Measurements from ENCODE around the gene CSNK1G1.

CSNK1G1 gene

DNA sequence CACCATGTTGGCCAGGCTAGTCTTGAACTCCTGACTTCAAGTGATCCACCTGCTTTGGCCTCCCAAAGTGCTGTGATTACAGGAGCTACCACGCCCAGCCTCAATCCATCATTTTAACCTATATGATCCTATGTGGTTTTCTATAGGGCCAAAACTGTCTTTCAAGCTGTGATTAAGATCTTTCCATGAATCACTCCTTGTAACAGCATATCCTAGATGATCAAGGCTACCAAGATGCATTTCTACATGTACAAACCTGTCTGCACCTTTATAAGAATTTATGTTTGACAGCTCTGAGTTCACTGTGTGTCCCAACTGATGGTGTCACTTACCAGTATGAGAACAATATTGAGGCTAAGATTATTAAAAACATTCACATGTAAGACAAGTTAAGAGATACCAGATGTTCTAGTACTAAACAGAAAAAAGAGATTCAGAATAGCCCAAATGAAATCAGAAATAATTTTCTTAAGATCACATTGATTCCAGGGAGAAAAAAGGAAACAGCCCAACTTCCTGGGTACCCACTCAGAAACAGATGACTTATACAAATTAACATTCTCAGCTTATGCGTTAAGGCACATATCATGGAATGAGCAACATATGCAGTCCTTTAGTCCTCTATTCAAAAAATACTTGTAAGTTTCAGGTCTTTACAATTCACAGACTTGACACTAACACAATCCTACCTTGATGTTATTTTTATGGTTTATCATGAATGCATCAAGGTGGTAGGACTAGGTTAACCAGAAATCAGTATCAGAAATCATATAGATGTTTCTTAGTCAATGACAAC, 168.4 kb downstream of the CSNK1G1 start:
- DNase-seq = peak; percentile 39

- no peak for DNase-seq
These were observed 170.6 kb downstream of the CSNK1G1 start for GRCh38 chr15:64185146-64185911.

GRCh38 chr15:64182859-64183370, 173.1 kb downstream of the CSNK1G1 start:
- no peak for DNase-seq

- no peak for DNase-seq
These were observed 175.6 kb downstream of the CSNK1G1 start for GRCh38 chr15:64180235-64180824.

- DNase-seq = no peak
These were observed 189.7 kb downstream of the CSNK1G1 start for GRCh38 chr15:64166102-64166890.

- DNase-seq = no peak
These were observed 191.5 kb downstream of the CSNK1G1 start for GRCh38 chr15:64164436-64164835.

DNA sequence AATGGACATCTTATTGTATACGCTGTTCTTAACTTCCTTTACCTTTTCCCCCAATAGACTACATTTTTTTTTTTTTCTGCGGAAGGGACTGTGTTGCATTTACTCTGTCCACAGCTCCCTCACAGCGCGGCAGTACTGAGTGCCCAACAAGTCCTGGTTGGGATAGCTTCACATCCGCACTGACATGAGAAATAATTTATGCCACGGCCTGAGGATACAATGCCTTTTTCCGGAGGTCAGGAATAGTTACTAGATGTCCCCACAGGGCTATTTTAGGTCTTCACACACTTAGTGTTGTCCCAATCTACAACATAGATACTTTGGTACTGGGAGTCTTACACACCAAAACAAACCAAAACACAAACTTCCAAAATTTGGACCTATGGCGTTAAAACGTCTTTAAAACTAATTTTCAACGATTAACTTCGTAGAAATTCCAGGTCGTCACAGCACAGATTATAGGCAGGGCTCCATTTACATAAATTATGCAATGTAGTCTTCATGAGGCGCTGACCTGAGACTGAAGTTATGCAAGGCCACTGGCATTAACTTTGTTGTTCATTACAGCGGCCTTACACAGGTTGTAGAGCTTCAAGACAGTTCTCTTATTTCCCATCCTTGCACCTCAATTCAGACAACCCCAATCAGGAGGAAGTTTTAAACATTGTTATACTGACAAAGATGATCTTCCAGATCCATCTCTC, 192.2 kb downstream of the CSNK1G1 start:
- no peak for DNase-seq

DNA sequence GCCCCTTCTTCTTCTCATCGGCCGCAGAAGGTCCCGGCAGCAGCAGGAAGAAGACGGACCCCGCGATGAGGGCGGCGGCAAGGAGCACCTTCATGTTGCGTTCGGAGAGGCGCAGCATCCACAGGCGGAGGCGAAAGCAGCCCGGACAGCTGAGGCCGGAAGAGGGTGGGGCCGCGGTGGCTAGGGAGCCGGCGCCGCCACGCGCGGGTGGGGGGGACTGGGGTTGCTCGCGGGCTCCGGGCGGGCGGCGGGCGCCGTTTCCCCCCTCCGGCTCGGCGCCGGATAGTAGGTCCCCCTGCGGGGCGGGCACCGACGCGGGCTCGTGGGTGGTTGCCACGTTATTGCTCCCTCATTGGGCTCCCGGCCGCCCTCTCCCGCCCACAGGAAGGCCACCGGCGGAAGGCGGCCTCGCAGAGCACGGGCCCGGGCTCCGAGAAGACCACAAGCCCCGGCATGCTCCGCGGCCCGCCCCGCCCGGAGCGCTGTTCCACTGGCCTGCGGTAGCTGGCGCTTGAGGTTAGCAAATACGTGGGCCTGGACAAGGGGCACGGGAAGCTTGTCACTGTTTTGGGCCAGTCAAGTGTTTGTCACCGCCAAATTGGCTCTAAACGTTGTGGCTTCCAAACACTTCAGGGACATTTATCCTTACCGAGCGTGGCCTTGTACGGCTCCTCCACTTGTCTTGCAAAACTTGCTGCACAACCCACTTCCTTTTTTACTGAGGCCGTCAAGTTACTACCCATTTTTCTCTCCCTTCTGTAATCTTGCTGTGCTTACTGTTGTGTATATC, 192.9 kb downstream of the CSNK1G1 start, which contains the start of gene PPIB:
PPIB (minus strand) TSS at position 154 of the 790 bp plus-strand sequence; CDS start at position 118, 36 bp downstream.
- DNase-seq = peak; percentile 99

- DNase-seq = no peak
These were observed 193.5 kb downstream of the CSNK1G1 start for GRCh38 chr15:64162478-64162868.

DNA sequence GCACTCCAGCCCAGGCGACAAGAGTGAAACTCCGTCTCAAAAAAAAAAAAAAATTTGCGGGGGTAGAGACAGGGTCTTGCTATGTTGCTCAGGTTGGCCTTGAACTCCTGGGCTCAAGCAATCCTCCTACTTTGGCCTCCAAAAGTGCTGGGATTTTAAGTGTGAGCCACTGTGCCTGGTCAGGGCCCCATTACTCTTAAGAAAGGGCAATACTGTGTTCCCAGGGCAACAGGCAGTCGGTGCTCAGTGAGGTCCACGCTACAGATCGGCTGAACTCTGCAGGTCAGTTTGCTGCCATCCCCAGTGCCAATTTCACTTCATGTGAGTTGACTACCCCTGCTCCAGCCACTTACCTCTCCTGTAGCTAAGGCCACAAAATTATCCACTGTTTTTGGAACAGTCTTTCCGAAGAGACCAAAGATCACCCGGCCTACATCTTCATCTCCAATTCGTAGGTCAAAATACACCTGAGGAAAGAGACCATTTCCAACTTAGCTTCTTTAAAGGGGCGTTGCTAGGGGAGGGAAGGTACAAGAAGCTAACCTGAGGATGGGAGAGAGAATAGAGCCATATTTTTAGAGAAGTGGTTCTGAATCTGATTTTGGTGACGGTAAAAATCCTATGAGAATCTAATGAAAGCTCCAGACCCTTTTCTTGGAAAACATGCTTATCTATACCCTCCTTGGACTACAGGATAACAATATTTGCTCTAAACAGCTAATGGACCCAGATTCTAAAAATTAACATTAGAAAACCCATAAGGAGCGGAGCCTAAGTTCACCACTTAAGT, 194.1 kb downstream of the CSNK1G1 start:
- DNase-seq = no peak

- DNase-seq = no peak
These were observed 197.4 kb downstream of the CSNK1G1 start for GRCh38 chr15:64158363-64159134.

GRCh38 chr15:64157599-64158125, 198.3 kb downstream of the CSNK1G1 start:
- no peak for DNase-seq

GRCh38 chr15:64156652-64157331, 199.2 kb downstream of the CSNK1G1 start:
- no peak for DNase-seq

DNA sequence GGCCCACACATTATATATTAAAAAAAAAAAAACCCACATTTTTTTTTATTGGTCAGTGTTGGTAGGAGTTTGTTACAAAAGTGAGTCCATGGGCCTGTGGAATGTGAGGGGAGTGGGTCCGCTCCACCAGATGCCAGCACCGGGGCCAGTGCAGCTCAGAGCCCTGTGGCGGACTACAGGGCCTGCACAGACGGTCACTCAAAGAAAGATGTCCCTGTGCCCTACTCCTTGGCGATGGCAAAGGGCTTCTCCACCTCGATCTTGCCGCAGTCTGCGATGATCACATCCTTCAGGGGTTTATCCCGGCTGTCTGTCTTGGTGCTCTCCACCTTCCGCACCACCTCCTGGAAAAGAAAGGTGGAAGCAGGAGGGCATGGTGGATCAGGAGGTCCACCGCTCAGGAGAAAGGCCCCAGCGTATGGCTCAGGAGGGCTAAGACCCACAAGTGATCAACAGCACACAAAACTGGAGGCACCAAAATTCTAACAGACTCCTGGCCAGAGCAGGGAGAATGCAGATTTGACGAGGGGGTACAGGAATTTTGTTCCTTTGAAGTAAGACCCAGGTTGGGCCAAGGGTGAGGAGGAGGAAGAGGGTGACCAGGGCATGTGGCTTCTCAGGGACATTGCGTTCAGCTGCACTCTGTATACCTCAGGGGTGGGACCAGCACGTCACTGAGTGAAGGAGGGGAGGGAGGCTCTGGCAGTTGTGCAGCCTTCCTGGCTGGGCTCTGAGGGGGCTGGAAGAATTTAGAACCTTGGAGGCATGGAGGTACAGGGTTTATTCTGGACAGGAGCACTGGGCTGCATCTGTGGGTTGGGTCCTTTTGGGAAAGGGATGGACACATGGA, 199.9 kb downstream of the CSNK1G1 start:
- DNase-seq = no peak

GRCh38 chr15:64153480-64154367, 202.2 kb downstream of the CSNK1G1 start:
- DNase-seq = peak; percentile 80

Measured in fibroblast of skin of abdomen (primary cell).